A549 (cell line): Measurements from ENCODE around the gene RGS6. TPM values are rescaled to one million over a fixed set of nuclear protein-coding genes. Genes with fewer than 3 reads are reported as not detected.

Source experiments
- ATAC-seq, 2 experiments: fragments of 200-7000 bp in 1 of 2; fragments of >200 bp in 1 of 2; cut with Nextera tagmentation in 1 of 2; cut with Tn5 transposase in 1 of 2; 3 replicates each; pipeline versions ENCODE4 v1.8.0 to v1.9.1; 2018 to 2020; ENCODE audit warnings: mild to moderate bottlenecking in 1 of 2, moderate library complexity in 1 of 2
- CTCF ChIA-PET: fragments of 300-600 bp; sonication (Branson Sonifier 250); formaldehyde crosslinking; extraction: SDS; loops from one replicate; lab custom pipeline; 2021; ENCODE audit warnings: antibody characterized with exemption, inconsistent platforms; lab: Yijun Ruan, JAX
- POLR2A ChIA-PET: fragments of 350-600 bp; formaldehyde crosslinking; extraction: SDS; loops from one replicate; lab custom pipeline; 2021; ENCODE audit warnings: antibody characterized with exemption, inconsistent platforms; lab: Yijun Ruan, JAX
- DNase-seq, 2 experiments: peaks; one replicate each; pipeline versions ENCODE4 v3.0.0 to v3.0.0-alpha.2; 2011 to 2016; ENCODE audit warnings: low read depth in 1 of 2, low spot score in 1 of 2
- FAIRE-seq: peaks from 2 replicates; lab custom pipeline; 2011; peaks lifted over from hg19 to GRCh38; lab: Jason Lieb, UNC
- H3K27ac ChIP-seq, 2 experiments: fragments of >200 bp; sonication (Bioruptor Twin); formaldehyde crosslinking; 3 replicates each; pipeline ENCODE4 v1.5.1; 2016 to 2017
- H3K4me1 ChIP-seq: fragments of >200 bp; sonication (Bioruptor Twin); formaldehyde crosslinking; 3 replicates; pipeline ENCODE4 v1.6.1; 2016
- H3K4me2 ChIP-seq: fragments of >200 bp; sonication (Bioruptor Twin); formaldehyde crosslinking; 3 replicates; pipeline ENCODE4 v1.6.1; 2016
- H3K4me3 ChIP-seq: fragments of >200 bp; sonication (Bioruptor Twin); formaldehyde crosslinking; 3 replicates; pipeline ENCODE4 v1.5.1; 2016
- H3K9me3 ChIP-seq: fragments of >200 bp; sonication (Bioruptor Twin); formaldehyde crosslinking; 3 replicates; pipeline ENCODE4 v1.6.1; 2016
- ATOH8 ChIP-seq: fragments of 250-450 bp; sonication (Bioruptor Pico); IDR thresholded peaks from 2 replicates; pipeline ENCODE4 v1.5.0; 2020; ENCODE audit warnings: low read depth, mild to moderate bottlenecking, moderate library complexity
- BHLHE40 ChIP-seq: IDR thresholded peaks from 2 replicates; pipeline ENCODE4 v1.6.1; 2012; ENCODE audit warnings: low read depth, low read length, inconsistent platforms
- CBX2 ChIP-seq: fragments of 200-600 bp; sonication (generic); IDR thresholded peaks from 2 replicates; pipeline ENCODE4 v1.6.1; 2016; ENCODE audit warnings: low read depth, mild to moderate bottlenecking, borderline replicate concordance
- CBX8 ChIP-seq: fragments of 200-600 bp; sonication (generic); IDR thresholded peaks from 2 replicates; pipeline ENCODE4 v1.6.1; 2016
- CHD4 ChIP-seq: fragments of 200-600 bp; sonication (generic); IDR thresholded peaks from 2 replicates; pipeline ENCODE4 v1.6.1; 2016; ENCODE audit warnings: antibody characterized with exemption, mild to moderate bottlenecking, borderline replicate concordance
- CTCF ChIP-seq: fragments of >200 bp; sonication (Bioruptor Twin); formaldehyde crosslinking; IDR thresholded peaks from 3 replicates; pipeline ENCODE4 v1.5.1; 2016
- ELK1 ChIP-seq: fragments of 150-350 bp; IDR thresholded peaks from 2 replicates; pipeline ENCODE4 v1.6.1; 2014; ENCODE audit warnings: low read depth, mild to moderate bottlenecking, low read length
- EP300 ChIP-seq, 2 experiments: fragments of >200 bp; sonication (Bioruptor Twin); formaldehyde crosslinking; IDR thresholded peaks; 2 replicates in 1 of 2; 3 replicates in 1 of 2; pipeline ENCODE4 v1.6.1; 2016 to 2017
- FOSB ChIP-seq: fragments of 250-450 bp; sonication (Bioruptor Pico); IDR thresholded peaks from 2 replicates; pipeline ENCODE4 v1.5.0; 2020; ENCODE audit warnings: mild to moderate bottlenecking, moderate library complexity
- GATA3 ChIP-seq: IDR thresholded peaks from 2 replicates; pipeline ENCODE4 v1.6.1; 2012; ENCODE audit warnings: borderline replicate concordance
- HOXA7 ChIP-seq: fragments of 250-450 bp; sonication (Bioruptor Pico); IDR thresholded peaks from 2 replicates; pipeline ENCODE4 v1.5.0; 2020; ENCODE audit warnings: mild to moderate bottlenecking, moderate library complexity
- HOXB13 ChIP-seq: fragments of 250-450 bp; sonication (Bioruptor Pico); IDR thresholded peaks from 2 replicates; pipeline ENCODE4 v1.5.0; 2020; ENCODE audit warnings: low read depth, mild to moderate bottlenecking, moderate library complexity
- HOXB5 ChIP-seq: fragments of 250-450 bp; sonication (Bioruptor Pico); IDR thresholded peaks from 2 replicates; pipeline ENCODE4 v1.5.0; 2020; ENCODE audit warnings: mild to moderate bottlenecking, moderate library complexity
- JUN ChIP-seq, 2 experiments: fragments of >200 bp; sonication (Bioruptor Twin); formaldehyde crosslinking; IDR thresholded peaks; 2 replicates in 1 of 2; 3 replicates in 1 of 2; pipeline ENCODE4 v1.6.1; 2016 to 2017
- JUNB ChIP-seq: fragments of >200 bp; sonication (Bioruptor Twin); formaldehyde crosslinking; IDR thresholded peaks from 2 replicates; pipeline ENCODE4 v1.6.1; 2016
- KDM1A ChIP-seq: fragments of 200-600 bp; sonication (generic); IDR thresholded peaks from 2 replicates; pipeline ENCODE4 v1.6.1; 2016; ENCODE audit warnings: low read depth, mild to moderate bottlenecking
- MAFK ChIP-seq: fragments of 450-650 bp; IDR thresholded peaks from 2 replicates; pipeline ENCODE4 v1.6.1; 2014; ENCODE audit not compliant: partially characterized antibody
- MAX ChIP-seq: IDR thresholded peaks from 2 replicates; pipeline ENCODE4 v1.6.1; 2012
- MAZ ChIP-seq: fragments of 150-350 bp; IDR thresholded peaks from 2 replicates; pipeline ENCODE4 v1.6.1; 2014; ENCODE audit warnings: antibody characterized with exemption, low read depth, low read length, borderline replicate concordance
- NPAS2 ChIP-seq: fragments of 250-450 bp; sonication (Bioruptor Pico); IDR thresholded peaks from 2 replicates; pipeline ENCODE4 v1.8.0; 2022; ENCODE audit warnings: mild to moderate bottlenecking, moderate library complexity, borderline replicate concordance
- NR3C1 ChIP-seq: fragments of >200 bp; sonication (Bioruptor Twin); formaldehyde crosslinking; IDR thresholded peaks from 3 replicates; pipeline ENCODE4 v1.6.1; 2017
- PBX3 ChIP-seq: IDR thresholded peaks from 2 replicates; pipeline ENCODE4 v1.6.1; 2012
- PHF8 ChIP-seq: fragments of 200-600 bp; sonication (generic); IDR thresholded peaks from 2 replicates; pipeline ENCODE4 v1.6.1; 2016; ENCODE audit warnings: low read depth, mild to moderate bottlenecking, antibody characterized with exemption, moderate library complexity, borderline replicate concordance
- POLR2AphosphoS2 ChIP-seq: conservative IDR thresholded peaks from 2 replicates; pipeline ENCODE4 v1.6.1; 2012; ENCODE audit warnings: low read length, improper control_type of control experiment, inconsistent platforms
- RAD21 ChIP-seq, 2 experiments: fragments of >200 bp in 1 of 2; sonication (Bioruptor Twin) in 1 of 2; formaldehyde crosslinking in 1 of 2; IDR thresholded peaks in 1 of 2; conservative IDR thresholded peaks in 1 of 2; 2 replicates in 1 of 2; 3 replicates in 1 of 2; pipeline ENCODE4 v1.6.1; 2012 to 2018; ENCODE audit warnings: inconsistent platforms in 1 of 2
- RCOR1 ChIP-seq: fragments of 150-350 bp; IDR thresholded peaks from 2 replicates; pipeline ENCODE4 v1.6.1; 2014; ENCODE audit warnings: antibody characterized with exemption, low read length, low read depth
- TFCP2L1 ChIP-seq: fragments of 250-450 bp; sonication (Bioruptor Pico); IDR thresholded peaks from 2 replicates; pipeline ENCODE4 v1.5.0; 2021; ENCODE audit warnings: mild to moderate bottlenecking
- USF2 ChIP-seq: fragments of 450-650 bp; IDR thresholded peaks from 2 replicates; pipeline ENCODE4 v1.6.1; 2014; ENCODE audit warnings: antibody characterized with exemption
- ZC3H11A ChIP-seq: fragments of 450-650 bp; IDR thresholded peaks from 2 replicates; pipeline ENCODE4 v1.6.1; 2014; ENCODE audit warnings: antibody characterized with exemption, mild to moderate bottlenecking
- ZSCAN20 ChIP-seq: fragments of 250-450 bp; sonication (Bioruptor Pico); IDR thresholded peaks from 2 replicates; pipeline ENCODE4 v1.8.0; 2022; ENCODE audit warnings: mild to moderate bottlenecking, moderate library complexity
- WGBS: methylation state at CpG from one replicate; pipeline ENCODE4 v1.1.6; 2017; ENCODE audit errors: missing lambda C conversion rate; 5-methylcytosine and 5-hydroxymethylcytosine counted together
- polyA plus RNA-seq, 4 experiments: library from polyadenylated mRNA; depleted of rRNA in 3 of 4; stranded (reverse); fragments of >200 nt; fragmentation: RNase III in 1 of 4; extraction: RNeasy Plus Mini Kit Qiagen cat#74134 plus additional on column Dnase treatment in 1 of 4; gene quantifications; 2 replicates in 3 of 4; 3 replicates in 1 of 4; pipeline ENCODE4 v1.2.3, GENCODE V29; 2011 to 2017

RGS6 gene
- polyA plus RNA-seq, 2 of the 4 experiments (the other 2 are of a cell fraction), result not detected

- Histone ChIP-seq H3K27ac (no peak overlapping the region), H3K9me3 (no peaks in the 10 kb centered on the region), H3K4me2 (no peak overlapping the region), H3K4me3 (no peak overlapping the region), H3K4me1 (no peaks in the 10 kb centered on the region)
- no peak for TF ChIP-seq MAFK
- no peak for TF ChIP-seq HOXB13 (CRISPR knock-in tag)
- no peak for TF ChIP-seq MAX
- no peak for TF ChIP-seq CTCF
- no peak for TF ChIP-seq NPAS2 (CRISPR knock-in tag)
- TF ChIP-seq CHD4, result no peak
- no peak for TF ChIP-seq GATA3
- no peak for TF ChIP-seq PHF8
- TF ChIP-seq JUNB, result no peak
- no peak for TF ChIP-seq BHLHE40
- TF ChIP-seq PBX3, result no peak
- no peak for TF ChIP-seq RAD21 (conservative IDR thresholded peaks at IDR 0.05 in 1 of 2, IDR thresholded peaks at IDR 0.05 in 1 of 2)
- TF ChIP-seq USF2, result no peak
- TF ChIP-seq POLR2AphosphoS2, result no peak
- ATAC-seq (no peak), DNase-seq (no peak), FAIRE-seq (no peak)
- CTCF ChIA-PET, result no interaction called here
- POLR2A ChIA-PET, result no interaction called here
- 29% methylated on average over 10 of the region's 10 CpGs for WGBS
Measured at GRCh38 chr14:71907793-71908515, 24.3 kb upstream of the RGS6 start.

- DNase-seq, result no peak
- no peak overlapping the region for H3K27ac ChIP-seq
- FAIRE-seq, result no peak
- 3% methylated on average over 5 of the region's 5 CpGs for WGBS
- H3K9me3 ChIP-seq, result no peaks in the 10 kb centered on the region
- no peak overlapping the region for H3K4me3 ChIP-seq
- H3K4me1 ChIP-seq, result no peaks in the 10 kb centered on the region
- ChIA-PET POLR2A (no interaction called here), CTCF (no interaction called here)
- TF ChIP-seq CBX2, result no peak
- no peak for TF ChIP-seq CHD4
- no peak for TF ChIP-seq ATOH8 (CRISPR knock-in tag)
- TF ChIP-seq MAZ, result no peak
- TF ChIP-seq GATA3, result no peak
- no peak for TF ChIP-seq KDM1A
- no peak for TF ChIP-seq JUNB
- no peak for TF ChIP-seq HOXA7 (CRISPR knock-in tag)
- no peak for TF ChIP-seq PBX3
- TF ChIP-seq NR3C1, result no peak
- no peak for TF ChIP-seq HOXB5 (CRISPR knock-in tag)
- no peak for TF ChIP-seq ELK1
- no peak for TF ChIP-seq EP300 (IDR thresholded peaks at IDR 0.05)
- no peak for TF ChIP-seq FOSB (CRISPR knock-in tag)
- TF ChIP-seq ZSCAN20 (CRISPR knock-in tag), result no peak
- no peak for TF ChIP-seq CBX8
- no peak for TF ChIP-seq TFCP2L1 (CRISPR knock-in tag)
- no peak for TF ChIP-seq JUN (IDR thresholded peaks at IDR 0.05)
- TF ChIP-seq ZC3H11A, result no peak
- no peak for TF ChIP-seq RCOR1
- H3K4me2 ChIP-seq, result no peak overlapping the region
- ATAC-seq, result no peak
Measured at GRCh38 chr14:71911669-71912068, 20.6 kb upstream of the RGS6 start.
